Endothelial cell of umbilical vein (primary cell): ENCODE data around the gene ETV3L. TPM values are rescaled to one million over a fixed set of nuclear protein-coding genes. Genes with fewer than 3 reads are reported as not detected.
A peak's percentile ranks its signal among the peaks of the same experiment; 100 is the strongest.

Source experiments
- BruUV-seq: library from RNA; stranded (reverse); fragments of 400-500 nt; replicated peaks from 2 replicates; lab custom pipeline; 2021; lab: Mats Ljungman, UMichigan
- CTCF ChIA-PET: fragments of 300-600, 350-600 bp; sonication (Branson Sonifier 250); formaldehyde crosslinking; loops from one replicate; lab custom pipeline; 2021; ENCODE audit warnings: antibody characterized with exemption, inconsistent platforms; lab: Charles Lee
- POLR2A ChIA-PET: fragments of 300-600, 350-600 bp; sonication (Branson Sonifier 250); formaldehyde crosslinking; loops from one replicate; lab custom pipeline; 2021; ENCODE audit warnings: antibody characterized with exemption, inconsistent platforms; lab: Charles Lee
- DNase-seq: peaks from one replicate; pipeline ENCODE4 v3.0.0-alpha.2; 2011; ENCODE audit warnings: low read depth, low spot score
- FAIRE-seq: peaks from 2 replicates; lab custom pipeline; 2011; peaks lifted over from hg19 to GRCh38; lab: Jason Lieb, UNC
- H2AFZ ChIP-seq: 2 replicates; pipeline ENCODE4 v1.6.0; 2012; ENCODE audit warnings: low read depth, low read length, control low read depth, inconsistent platforms
- H3K27ac ChIP-seq: 2 replicates; pipeline ENCODE4 v1.5.1; 2011; ENCODE audit warnings: low read depth, mild to moderate bottlenecking, control low read depth, low read length, moderate library complexity; ENCODE audit not compliant: insufficient read depth
- H3K27me3 ChIP-seq, 2 experiments: 2 replicates each; pipeline versions ENCODE4 v1.6.0 to v1.6.1; 2011; ENCODE audit warnings: low read length in 2 of 2, mixed read lengths in 1 of 2; ENCODE audit not compliant: control insufficient read depth in 2 of 2, insufficient read depth in 2 of 2
- H3K36me3 ChIP-seq, 2 experiments: 2 replicates in 1 of 2; 3 replicates in 1 of 2; pipeline ENCODE4 v1.5.1; 2011; ENCODE audit warnings: low read length in 2 of 2, mild to moderate bottlenecking in 1 of 2, moderate library complexity in 1 of 2; ENCODE audit not compliant: control insufficient read depth in 2 of 2, insufficient read depth in 2 of 2; ENCODE audit errors: extremely low read depth in 1 of 2
- H3K4me1 ChIP-seq: 3 replicates; pipeline ENCODE4 v1.5.1; 2011; ENCODE audit warnings: mild to moderate bottlenecking, low read length; ENCODE audit not compliant: control insufficient read depth, insufficient read depth; ENCODE audit errors: extremely low read depth
- H3K4me2 ChIP-seq: 2 replicates; pipeline ENCODE4 v1.6.1; 2011; ENCODE audit warnings: low read length, control low read depth, mixed read lengths; ENCODE audit not compliant: insufficient read depth
- H3K4me3 ChIP-seq, 3 experiments: fragments of 200-600 bp in 1 of 3; sonication (generic), shearing (Covaris generic) in 1 of 3; replicated peaks in 1 of 3; 2 replicates each; pipeline ENCODE4 v1.5.1; 2011 to 2016; ENCODE audit warnings: control low read depth in 3 of 3, low read length in 3 of 3, mild to moderate bottlenecking in 2 of 3, inconsistent platforms in 1 of 3, low read depth in 1 of 3, moderate library complexity in 1 of 3; ENCODE audit not compliant: insufficient read depth in 1 of 3
- H3K79me2 ChIP-seq: 2 replicates; pipeline ENCODE4 v1.6.0; 2012; ENCODE audit warnings: low read length, inconsistent platforms; ENCODE audit not compliant: control insufficient read depth, insufficient read depth
- H3K9ac ChIP-seq: replicated peaks from 2 replicates; pipeline ENCODE3; 2011; ENCODE audit warnings: low read length, control low read depth; ENCODE audit not compliant: insufficient read depth; ENCODE audit errors: extremely low read depth
- H3K9me1 ChIP-seq: replicated peaks from 3 replicates; pipeline ENCODE4 v1.6.0; 2011; ENCODE audit warnings: mild to moderate bottlenecking, low read length; ENCODE audit not compliant: control insufficient read depth, insufficient read depth; ENCODE audit errors: extremely low read depth
- H3K9me3 ChIP-seq: replicated peaks from 2 replicates; pipeline ENCODE4 v1.5.1; 2012; ENCODE audit warnings: low read length, inconsistent platforms; ENCODE audit not compliant: control insufficient read depth, insufficient read depth
- H4K20me1 ChIP-seq: replicated peaks from 2 replicates; pipeline ENCODE3; 2011; ENCODE audit warnings: mild to moderate bottlenecking, low read length; ENCODE audit not compliant: control insufficient read depth, insufficient read depth; ENCODE audit errors: extremely low read depth
- EZH2 ChIP-seq: IDR thresholded peaks from 2 replicates; pipeline ENCODE4 v1.6.1; 2012; ENCODE audit warnings: borderline replicate concordance, low read depth, mild to moderate bottlenecking, moderate library complexity, low read length, inconsistent platforms; ENCODE audit not compliant: severe bottlenecking
- FOS ChIP-seq: IDR thresholded peaks from 2 replicates; pipeline ENCODE4 v1.6.1; 2011; ENCODE audit warnings: mild to moderate bottlenecking, low read length, moderate library complexity, borderline replicate concordance; ENCODE audit not compliant: insufficient read depth
- JUN ChIP-seq: IDR thresholded peaks from 2 replicates; pipeline ENCODE4 v1.6.1; 2011; ENCODE audit warnings: borderline replicate concordance, low read depth; ENCODE audit not compliant: insufficient read length, insufficient read depth
- MAX ChIP-seq: IDR thresholded peaks from 2 replicates; pipeline ENCODE4 v1.6.1; 2011; ENCODE audit not compliant: insufficient read depth, insufficient read length
- MYC ChIP-seq: IDR thresholded peaks from one replicate; pipeline ENCODE4 v1.6.1; 2011; ENCODE audit warnings: mild to moderate bottlenecking, low read depth, low read length
- POLR2A ChIP-seq: IDR thresholded peaks from 2 replicates; pipeline ENCODE4 v1.6.1; 2012; ENCODE audit warnings: low read depth, mild to moderate bottlenecking, control low read depth, low read length
- POLR2AphosphoS5 ChIP-seq: IDR thresholded peaks from 2 replicates; pipeline ENCODE4 v1.6.1; 2012; ENCODE audit warnings: low read depth, mild to moderate bottlenecking, control low read depth, low read length, moderate library complexity; ENCODE audit not compliant: insufficient read depth
- dilution Hi-C: fragments of 300-500 bp; cut with MboI; formaldehyde crosslinking; loops from one replicate; pipeline ENCODE4 v1.15.0; 2019; ENCODE audit warnings: low sequenced_read_pairs; ENCODE audit not compliant: extremely low pct_ligation_motif_present
- intact Hi-C: fragments of 100-400 bp; cut with micrococcal nuclease; formaldehyde crosslinking; loops from one replicate; pipeline ENCODE4 v1.10.0; 2022
- polyA plus RNA-seq, 4 experiments: library from polyadenylated mRNA; depleted of rRNA in 3 of 4; stranded (reverse) in 3 of 4; unstranded in 1 of 4; fragments of >200 nt; gene quantifications; 2 replicates each; pipeline versions ENCODE4 v1.2.1 to v1.2.3, GENCODE V29; 2011 to 2012; ENCODE audit warnings: missing spikeins in 1 of 4
- total RNA-seq: library from RNA; stranded (reverse); gene quantifications from 2 replicates; pipeline ENCODE4 v1.2.3, GENCODE V29; 2021
- TF ChIP-seq, protein P1 (sequence below), 2 donors: IDR thresholded peaks; 1 replicate in 1 of 2; 2 replicates in 1 of 2; pipeline ENCODE4 v1.5.1; 2011; ENCODE audit warnings: low read length in 2 of 2, mild to moderate bottlenecking in 2 of 2, moderate library complexity in 2 of 2, control low read depth in 1 of 2, inconsistent platforms in 1 of 2, low read depth in 1 of 2; ENCODE audit not compliant: insufficient read depth in 1 of 2; ENCODE audit errors: extremely low read depth in 1 of 2

ETV3L gene
- total and polyA plus RNA-seq, 2 donors (not counting 3 experiments of a cell fraction or from before 2014, with no cell fraction given): not detected

DNA sequence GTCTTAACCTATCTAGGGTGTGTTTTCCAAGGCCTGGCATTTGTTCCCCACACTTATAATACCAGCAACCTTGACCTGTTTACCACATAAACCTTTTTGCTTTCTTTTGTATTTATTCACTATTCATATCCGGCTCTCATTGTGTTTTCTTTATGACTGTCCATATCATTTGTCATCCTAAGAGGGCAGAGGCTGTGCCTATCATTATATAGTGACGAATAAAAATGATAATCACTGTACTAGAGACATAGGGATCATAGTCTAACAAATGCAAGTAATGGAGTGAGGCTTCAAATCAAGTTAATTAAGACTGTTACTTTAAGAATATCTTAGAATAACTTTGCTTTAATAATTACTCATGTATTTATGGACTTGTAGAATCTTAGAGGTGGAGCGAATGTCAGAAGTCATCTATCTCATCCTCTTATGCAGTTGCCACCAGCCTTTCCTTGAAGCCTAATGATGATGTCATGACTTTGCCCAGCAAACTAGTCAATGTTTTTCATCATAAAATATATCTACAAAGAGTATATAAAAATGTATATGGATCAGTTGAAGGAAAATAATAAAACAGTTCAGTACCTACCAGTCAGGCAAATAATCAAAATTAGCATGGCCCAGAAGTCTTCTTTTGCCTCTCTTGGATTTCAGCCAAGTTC, 43.3 kb upstream of the ETV3L start:
- H3K27me3 ChIP-seq: peaks cover 0 to 2% of the 10 kb centered on the region in 2 experiments
- H2AFZ ChIP-seq: no peak overlapping the region
- ChIA-PET CTCF (interaction anchor here (2.3 to 2.7 kb wide), 2 partner anchors 13 to 53 kb away, joined by 15 to 22 read pairs; no protein-coding TSS in a partner anchor), POLR2A (no interaction called here)
- H3K9me1 ChIP-seq: no peaks in the 10 kb centered on the region
- TF ChIP-seq MAX (no peak), POLR2A (no peak), EZH2 (no peak), MYC (no peak), FOS (peak; percentile 36), JUN (no peak), POLR2AphosphoS5 (no peak)
- TF ChIP-seq, protein P1, sequence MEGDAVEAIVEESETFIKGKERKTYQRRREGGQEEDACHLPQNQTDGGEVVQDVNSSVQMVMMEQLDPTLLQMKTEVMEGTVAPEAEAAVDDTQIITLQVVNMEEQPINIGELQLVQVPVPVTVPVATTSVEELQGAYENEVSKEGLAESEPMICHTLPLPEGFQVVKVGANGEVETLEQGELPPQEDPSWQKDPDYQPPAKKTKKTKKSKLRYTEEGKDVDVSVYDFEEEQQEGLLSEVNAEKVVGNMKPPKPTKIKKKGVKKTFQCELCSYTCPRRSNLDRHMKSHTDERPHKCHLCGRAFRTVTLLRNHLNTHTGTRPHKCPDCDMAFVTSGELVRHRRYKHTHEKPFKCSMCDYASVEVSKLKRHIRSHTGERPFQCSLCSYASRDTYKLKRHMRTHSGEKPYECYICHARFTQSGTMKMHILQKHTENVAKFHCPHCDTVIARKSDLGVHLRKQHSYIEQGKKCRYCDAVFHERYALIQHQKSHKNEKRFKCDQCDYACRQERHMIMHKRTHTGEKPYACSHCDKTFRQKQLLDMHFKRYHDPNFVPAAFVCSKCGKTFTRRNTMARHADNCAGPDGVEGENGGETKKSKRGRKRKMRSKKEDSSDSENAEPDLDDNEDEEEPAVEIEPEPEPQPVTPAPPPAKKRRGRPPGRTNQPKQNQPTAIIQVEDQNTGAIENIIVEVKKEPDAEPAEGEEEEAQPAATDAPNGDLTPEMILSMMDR (IDR thresholded peaks at IDR 0.05; ENCODE audit: extremely low read depth in 1 of 2, insufficient read depth in 1 of 2, low read depth in 1 of 2, low read length in 2 of 2): no peak
- peaks cover 8% of the 10 kb centered on the region for H3K4me1 ChIP-seq
- DNase-seq (no peak), FAIRE-seq (no peak)
- H4K20me1 ChIP-seq: no peaks in the 10 kb centered on the region
- dilution Hi-C loops: no loop called here
- H3K79me2 ChIP-seq: peaks cover under 1% of the 10 kb centered on the region
- no peak overlapping the region for H3K9ac ChIP-seq
- H3K4me3 ChIP-seq: no peak overlapping the region
- no peak overlapping the region for H3K27ac ChIP-seq
- H3K36me3 ChIP-seq: no peaks in the 10 kb centered on the region
- intact Hi-C loops: no loop called here
- H3K4me2 ChIP-seq: no peak overlapping the region
- no TSS peak for BruUV-seq
- no peaks in the 10 kb centered on the region for H3K9me3 ChIP-seq
